CD4-positive, alpha-beta T cell treated with Interleukin-15 for 1 hour (primary cell): ENCODE results near the gene SOX5.

Experiments
- DNase-seq: peaks from one replicate; pipeline ENCODE4 v3.0.0-alpha.2; 2020

Gene SOX5

GRCh38 chr12:23669691-23670090 lies 279.8 kb downstream of the SOX5 start:
- no peak for DNase-seq

GRCh38 chr12:23666866-23667265 lies 282.6 kb downstream of the SOX5 start:
- no peak for DNase-seq

- no peak for DNase-seq
Measured at GRCh38 chr12:23662966-23663365, 286.5 kb downstream of the SOX5 start.

DNA sequence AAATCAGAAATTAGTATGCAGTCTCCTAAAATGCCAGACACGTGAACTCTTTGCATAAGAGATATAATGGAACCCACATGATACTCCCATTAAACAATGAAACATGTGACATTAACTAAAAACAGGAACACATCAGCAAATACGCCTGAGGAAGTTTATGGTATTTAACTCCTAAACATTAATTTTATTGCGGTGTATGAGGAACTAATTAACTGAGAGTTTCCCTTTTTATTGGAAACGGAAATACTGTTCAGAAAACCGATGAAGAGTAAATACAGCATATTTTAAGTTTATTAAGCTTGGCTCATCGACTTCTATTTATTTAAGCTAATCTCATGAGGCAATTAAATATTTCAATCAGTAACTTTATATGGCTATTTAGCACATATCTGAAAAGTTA lies 290.3 kb downstream of the SOX5 start:
- DNase-seq = no peak

- DNase-seq = no peak
Measured at GRCh38 chr12:23657598-23657997, 291.9 kb downstream of the SOX5 start.

- DNase-seq = no peak
Measured at GRCh38 chr12:23655884-23656283, 293.6 kb downstream of the SOX5 start.

DNA sequence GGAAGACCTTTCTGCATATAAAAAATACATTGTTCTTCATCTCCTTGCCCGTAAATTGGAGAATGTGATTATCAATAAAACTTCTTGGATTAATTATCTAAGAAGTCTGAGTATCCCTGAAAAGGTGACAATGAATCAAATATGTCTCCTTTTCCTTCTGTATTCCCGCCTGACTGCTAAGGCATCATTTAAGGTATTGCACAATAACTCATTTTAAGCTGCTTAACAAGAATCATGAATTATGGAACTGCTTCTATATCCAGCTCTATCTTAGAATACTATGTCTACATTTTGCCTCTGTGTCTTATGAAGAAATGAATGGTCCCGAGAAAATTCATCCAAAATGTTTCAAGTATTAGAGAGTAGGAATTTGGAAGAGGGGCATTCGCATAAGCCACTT lies 294.4 kb downstream of the SOX5 start:
- no peak for DNase-seq

DNA sequence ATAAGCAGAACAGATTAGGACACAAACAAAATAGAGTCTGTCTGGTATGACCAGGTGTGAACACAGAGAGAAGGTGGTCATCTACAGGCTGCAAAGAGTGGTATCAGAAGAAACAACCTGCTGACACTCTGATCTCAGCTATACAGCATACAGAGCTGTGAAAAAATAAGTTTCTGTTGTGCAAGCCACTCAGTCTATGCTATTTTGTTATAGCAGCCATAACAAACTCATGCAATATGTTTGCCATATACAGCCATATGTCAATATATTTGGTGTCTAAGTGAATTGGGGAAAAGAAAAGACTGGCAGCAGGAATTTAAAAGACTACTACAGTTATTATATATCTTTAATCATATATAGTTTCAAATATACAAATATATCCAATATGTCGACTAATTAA lies 300.9 kb downstream of the SOX5 start:
- no peak for DNase-seq

DNA sequence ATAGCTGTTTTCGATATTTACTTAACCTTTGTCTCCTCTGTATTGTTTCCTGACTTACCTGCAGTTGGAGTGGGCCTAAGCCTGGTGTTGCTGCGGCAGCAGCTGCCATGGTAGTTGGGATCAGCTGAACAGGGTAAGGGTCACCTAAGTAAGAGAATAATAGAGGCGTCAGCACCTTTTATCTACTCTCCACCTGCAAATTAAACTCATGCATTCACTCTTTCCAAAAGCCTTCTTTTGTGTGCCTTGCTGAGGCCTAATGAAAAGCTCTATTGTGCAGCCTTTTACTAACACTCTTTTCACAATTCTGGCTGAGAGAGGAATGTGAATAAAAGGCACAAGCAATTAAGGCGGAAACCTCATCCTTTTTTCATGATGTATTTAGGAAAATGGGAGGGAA lies 308.7 kb downstream of the SOX5 start:
- no peak for DNase-seq

DNA sequence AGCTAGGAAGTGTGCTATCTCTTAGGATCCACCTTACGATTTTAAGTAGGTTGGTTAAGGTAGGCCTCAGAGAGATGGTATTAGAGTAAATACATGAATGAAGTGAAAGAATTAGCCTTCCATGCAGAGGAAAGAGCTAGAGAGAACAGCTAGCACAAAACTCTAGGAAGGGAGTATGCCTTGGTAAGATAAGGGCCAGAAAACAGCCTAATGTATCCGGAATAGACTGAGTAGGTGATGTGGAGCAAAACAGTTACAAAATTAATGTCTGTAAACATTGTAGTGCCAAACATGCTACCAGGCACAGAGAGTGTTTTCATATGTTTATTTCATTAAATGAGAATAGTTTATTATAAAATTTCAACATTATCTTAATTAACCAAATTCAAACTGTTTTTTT lies 315.1 kb downstream of the SOX5 start:
- no peak for DNase-seq

GRCh38 chr12:23631786-23632377 lies 317.6 kb downstream of the SOX5 start:
- no peak for DNase-seq

- DNase-seq = no peak
Measured at GRCh38 chr12:23630524-23630923, 318.9 kb downstream of the SOX5 start.

GRCh38 chr12:23628806-23629205 lies 320.7 kb downstream of the SOX5 start:
- DNase-seq = no peak

- no peak for DNase-seq
Measured at GRCh38 chr12:23626791-23627190, 322.7 kb downstream of the SOX5 start.

DNA sequence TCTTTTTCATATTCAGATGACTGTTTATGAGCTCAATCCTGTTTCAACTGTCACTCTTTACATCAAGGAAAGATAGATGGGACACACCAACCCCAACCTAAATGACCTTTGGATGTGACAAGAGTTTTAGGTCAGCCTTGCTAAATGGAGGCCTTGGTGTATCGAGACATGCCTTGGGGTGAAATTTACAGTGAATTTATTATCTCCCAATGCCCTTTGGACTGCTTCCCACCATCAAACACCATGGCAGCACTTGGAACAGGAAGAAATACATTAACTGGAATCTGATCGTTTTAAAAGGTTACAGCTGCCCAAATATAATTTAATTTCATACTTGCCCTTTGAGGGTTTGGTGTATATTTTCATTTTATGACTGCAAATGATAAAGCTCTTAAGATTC lies 327.6 kb downstream of the SOX5 start:
- no peak for DNase-seq

DNA sequence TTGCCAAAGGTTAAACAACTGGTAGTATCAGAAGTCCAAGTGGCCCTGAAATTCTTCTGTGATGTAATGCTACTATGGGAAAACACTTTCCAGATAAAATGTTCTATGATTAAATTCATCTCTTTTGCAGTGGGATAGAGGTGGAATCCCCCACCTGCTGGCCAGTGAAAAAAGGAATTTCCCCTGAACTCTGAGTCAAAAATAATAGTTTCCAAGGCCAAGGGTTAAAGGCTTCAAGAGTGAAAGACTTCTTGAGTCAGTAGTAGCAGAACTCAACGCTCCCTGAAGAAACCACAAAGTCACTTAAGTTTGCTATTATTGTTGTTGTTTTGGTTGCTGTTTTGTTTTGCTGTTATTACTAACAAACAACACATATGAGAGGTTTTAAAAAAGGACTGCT lies 330.8 kb downstream of the SOX5 start:
- no peak for DNase-seq

- no peak for DNase-seq
Measured at GRCh38 chr12:23617749-23618148, 331.7 kb downstream of the SOX5 start.

GRCh38 chr12:23614280-23614679 lies 335.2 kb downstream of the SOX5 start:
- DNase-seq = no peak

DNA sequence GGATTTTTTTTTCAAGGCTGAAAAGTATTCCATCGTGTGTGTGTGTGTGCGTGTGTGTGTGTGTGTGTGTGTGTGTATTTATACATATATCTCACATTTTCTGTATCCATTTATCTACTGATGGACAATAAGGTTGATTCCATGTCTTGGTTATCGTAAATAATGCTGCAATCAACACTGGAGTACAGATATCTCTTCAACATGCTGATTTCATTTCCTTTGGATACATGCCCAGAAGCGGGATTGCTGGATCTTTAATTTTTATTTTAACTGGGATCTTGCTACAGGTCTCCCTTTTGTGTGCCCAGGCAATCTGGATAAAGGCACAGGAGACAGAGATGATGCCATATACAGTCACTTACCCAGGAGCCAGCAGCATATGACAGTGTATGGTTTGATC lies 338.1 kb downstream of the SOX5 start:
- DNase-seq = no peak

- no peak for DNase-seq
Measured at GRCh38 chr12:23600919-23601318, 348.6 kb downstream of the SOX5 start.

DNA sequence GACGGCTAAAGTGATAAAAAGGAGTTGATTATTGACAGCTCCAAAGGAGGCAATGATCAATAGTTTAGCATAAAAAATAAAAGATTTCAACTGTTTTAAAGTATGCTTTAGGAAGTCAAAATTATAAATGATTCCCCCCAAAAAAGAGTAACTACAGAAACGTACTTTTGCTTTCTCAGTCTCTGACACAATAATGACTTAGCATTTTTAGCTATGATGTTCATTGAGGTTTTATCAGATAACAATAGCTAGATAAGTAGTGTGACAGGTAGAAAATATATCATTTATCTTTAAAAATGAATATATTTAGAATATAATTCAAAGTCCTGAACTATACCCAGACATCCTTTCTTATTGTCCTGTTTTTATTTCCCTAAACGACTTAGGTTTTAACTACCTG lies 352.9 kb downstream of the SOX5 start:
- no peak for DNase-seq

GRCh38 chr12:23587833-23588559 lies 361.5 kb downstream of the SOX5 start:
- no peak for DNase-seq

GRCh38 chr12:23585782-23586163 lies 363.7 kb downstream of the SOX5 start:
- no peak for DNase-seq

DNA sequence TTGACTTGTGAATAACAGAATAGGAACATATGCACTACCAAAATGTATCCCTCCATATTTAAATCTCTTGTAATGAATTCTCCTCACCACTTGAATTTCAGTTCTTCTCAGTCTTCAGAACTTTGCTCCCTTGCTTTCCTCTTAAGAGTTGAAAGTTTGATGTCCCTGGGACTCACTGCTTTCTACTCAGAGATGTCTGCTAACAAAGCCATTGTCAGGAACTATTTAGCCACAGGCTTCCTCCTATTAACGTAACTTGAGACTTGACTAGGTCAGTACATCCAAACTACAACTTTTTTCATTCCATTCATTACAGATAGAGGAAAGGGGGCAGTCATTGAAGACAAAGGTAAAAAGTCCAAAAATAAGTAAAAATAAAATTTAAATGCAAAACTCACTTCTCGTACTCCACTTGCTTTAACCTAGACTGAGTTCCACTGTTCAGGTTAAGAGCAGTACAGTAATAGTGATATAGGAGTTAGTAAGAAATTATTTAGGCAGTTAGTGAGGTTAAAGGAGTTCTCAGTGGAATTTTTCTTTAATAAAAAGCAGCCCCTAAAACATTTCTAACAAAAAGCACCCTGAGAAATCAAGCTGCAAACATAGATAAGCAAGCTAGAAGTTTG lies 364.2 kb downstream of the SOX5 start:
- DNase-seq = no peak

- no peak for DNase-seq
Measured at GRCh38 chr12:23581913-23582312, 367.6 kb downstream of the SOX5 start.
